IMR-90 (cell line): ENCODE data around the gene HES7.

Experiments
- FOS ChIP-seq: fragments of 150-350 bp; IDR thresholded peaks from 2 replicates; pipeline ENCODE4 v1.6.1; 2016; ENCODE audit warnings: low read depth, low read length
- MAFK ChIP-seq: IDR thresholded peaks from 2 replicates; pipeline ENCODE4 v1.6.1; 2012; ENCODE audit warnings: low read depth, low read length, improper control_type of control experiment
- MXI1 ChIP-seq: IDR thresholded peaks from 2 replicates; pipeline ENCODE4 v1.6.1; 2012; ENCODE audit warnings: low read depth, mild to moderate bottlenecking, low read length, moderate library complexity, borderline replicate concordance
- POLR2A ChIP-seq: IDR thresholded peaks from 2 replicates; pipeline ENCODE4 v1.6.1; 2012; ENCODE audit warnings: mild to moderate bottlenecking, low read depth, low read length
- RAD21 ChIP-seq: IDR thresholded peaks from 2 replicates; pipeline ENCODE4 v1.6.1; 2012; ENCODE audit warnings: low read length, improper control_type of control experiment
- TF ChIP-seq, protein P1 (sequence below): conservative IDR thresholded peaks from 2 replicates; pipeline ENCODE4 v1.5.1; 2012; ENCODE audit warnings: mild to moderate bottlenecking, low read depth, low read length, improper control_type of control experiment

DNA sequence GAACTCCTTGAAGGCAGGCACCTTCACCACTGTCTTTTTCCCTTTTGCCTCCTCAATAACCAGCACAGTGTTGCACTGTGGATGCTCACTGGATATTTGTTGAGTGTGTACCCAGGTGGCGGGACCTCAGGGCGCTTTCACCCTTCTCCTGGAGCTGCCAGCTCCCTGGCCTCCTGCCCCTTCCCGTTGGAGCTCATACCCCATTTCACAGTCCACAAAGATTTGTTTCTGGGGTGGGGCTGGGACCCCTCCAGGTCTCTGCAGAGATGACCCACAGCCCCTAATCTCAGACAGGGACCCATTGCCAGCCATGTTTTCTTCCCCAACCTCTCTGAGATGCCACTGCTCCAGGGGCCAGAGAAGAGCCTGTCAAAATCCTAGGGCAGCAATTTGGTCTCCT is 48.8 kb downstream of the HES7 start:
- TF ChIP-seq POLR2A (no peak), FOS (no peak), MXI1 (no peak), RAD21 (no peak), MAFK (no peak)
- TF ChIP-seq, protein P1, sequence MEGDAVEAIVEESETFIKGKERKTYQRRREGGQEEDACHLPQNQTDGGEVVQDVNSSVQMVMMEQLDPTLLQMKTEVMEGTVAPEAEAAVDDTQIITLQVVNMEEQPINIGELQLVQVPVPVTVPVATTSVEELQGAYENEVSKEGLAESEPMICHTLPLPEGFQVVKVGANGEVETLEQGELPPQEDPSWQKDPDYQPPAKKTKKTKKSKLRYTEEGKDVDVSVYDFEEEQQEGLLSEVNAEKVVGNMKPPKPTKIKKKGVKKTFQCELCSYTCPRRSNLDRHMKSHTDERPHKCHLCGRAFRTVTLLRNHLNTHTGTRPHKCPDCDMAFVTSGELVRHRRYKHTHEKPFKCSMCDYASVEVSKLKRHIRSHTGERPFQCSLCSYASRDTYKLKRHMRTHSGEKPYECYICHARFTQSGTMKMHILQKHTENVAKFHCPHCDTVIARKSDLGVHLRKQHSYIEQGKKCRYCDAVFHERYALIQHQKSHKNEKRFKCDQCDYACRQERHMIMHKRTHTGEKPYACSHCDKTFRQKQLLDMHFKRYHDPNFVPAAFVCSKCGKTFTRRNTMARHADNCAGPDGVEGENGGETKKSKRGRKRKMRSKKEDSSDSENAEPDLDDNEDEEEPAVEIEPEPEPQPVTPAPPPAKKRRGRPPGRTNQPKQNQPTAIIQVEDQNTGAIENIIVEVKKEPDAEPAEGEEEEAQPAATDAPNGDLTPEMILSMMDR: no peak
